H9 (cell line): Measurements from ENCODE around the gene MLLT3. TPM values are rescaled to one million over a fixed set of nuclear protein-coding genes. Genes with fewer than 3 reads are reported as not detected.

ENCODE experiments used
- DNase-seq: peaks from one replicate; pipeline ENCODE4 v3.0.0-alpha.2; 2017
- H2AFZ ChIP-seq: one replicate; pipeline ENCODE4 v1.6.1; 2013; ENCODE audit warnings: mild to moderate bottlenecking, low read length, control low read depth, moderate library complexity
- H2AK5ac ChIP-seq: 2 replicates; pipeline ENCODE4 v1.6.1; 2013; ENCODE audit warnings: low read length, control low read depth, mixed read lengths; ENCODE audit not compliant: insufficient read length
- H2BK120ac ChIP-seq: one replicate; pipeline ENCODE4 v1.6.1; 2013; ENCODE audit warnings: low read depth, mild to moderate bottlenecking, low read length, control low read depth, inconsistent platforms; ENCODE audit not compliant: poor library complexity, severe bottlenecking
- H2BK12ac ChIP-seq: 2 replicates; pipeline ENCODE4 v1.6.1; 2013; ENCODE audit warnings: low read length, control low read depth, mixed read lengths, low read depth; ENCODE audit not compliant: insufficient read length
- H2BK15ac ChIP-seq: 2 replicates; pipeline ENCODE4 v1.6.1; 2013; ENCODE audit warnings: low read depth, low read length, control low read depth
- H2BK20ac ChIP-seq: one replicate; pipeline ENCODE4 v1.6.1; 2013; ENCODE audit warnings: low read depth, mild to moderate bottlenecking, low read length, control low read depth, inconsistent platforms; ENCODE audit not compliant: poor library complexity, severe bottlenecking
- H2BK5ac ChIP-seq: 2 replicates; pipeline ENCODE4 v1.6.1; 2013; ENCODE audit warnings: low read length, control low read depth, mixed read lengths; ENCODE audit not compliant: insufficient read length
- H3K14ac ChIP-seq: 2 replicates; pipeline ENCODE4 v1.6.1; 2013; ENCODE audit warnings: low read length, control low read depth; ENCODE audit not compliant: insufficient read depth
- H3K18ac ChIP-seq: 2 replicates; pipeline ENCODE4 v1.6.1; 2013; ENCODE audit warnings: low read depth, mild to moderate bottlenecking, mixed read lengths, low read length, control low read depth; ENCODE audit not compliant: insufficient read length
- H3K23ac ChIP-seq: 2 replicates; pipeline ENCODE4 v1.6.1; 2013; ENCODE audit warnings: low read length, control low read depth, mixed read lengths, low read depth; ENCODE audit not compliant: insufficient read length
- H3K23me2 ChIP-seq: 2 replicates; pipeline ENCODE4 v1.6.1; 2013; ENCODE audit warnings: low read depth, mild to moderate bottlenecking, mixed read lengths, low read length, control low read depth; ENCODE audit not compliant: insufficient read length, poor library complexity, severe bottlenecking
- H3K27ac ChIP-seq: 2 replicates; pipeline ENCODE4 v1.5.1; 2013; ENCODE audit warnings: low read length, control low read depth, mixed read lengths, low read depth; ENCODE audit not compliant: insufficient read length
- H3K27me3 ChIP-seq: 2 replicates; pipeline ENCODE4 v1.6.1; 2013; ENCODE audit warnings: low read length, control low read depth, inconsistent platforms; ENCODE audit not compliant: insufficient read depth
- H3K4ac ChIP-seq: 2 replicates; pipeline ENCODE4 v1.6.1; 2013; ENCODE audit warnings: low read depth, mild to moderate bottlenecking, control low read depth, inconsistent platforms, low read length, moderate library complexity
- H3K4me1 ChIP-seq: 2 replicates; pipeline ENCODE4 v1.6.1; 2013; ENCODE audit warnings: low read length, control low read depth, inconsistent platforms; ENCODE audit not compliant: insufficient read depth
- H3K4me2 ChIP-seq: 2 replicates; pipeline ENCODE4 v1.6.1; 2013; ENCODE audit warnings: low read length, control low read depth, mixed read lengths; ENCODE audit not compliant: insufficient read length, insufficient read depth
- H3K56ac ChIP-seq: 2 replicates; pipeline ENCODE4 v1.6.1; 2013; ENCODE audit warnings: low read depth, mild to moderate bottlenecking, mixed read lengths, low read length, control low read depth; ENCODE audit not compliant: insufficient read length
- H3K79me1 ChIP-seq: 2 replicates; pipeline ENCODE4 v1.6.1; 2013; ENCODE audit warnings: low read depth, mild to moderate bottlenecking, moderate library complexity, low read length, control low read depth, inconsistent platforms; ENCODE audit not compliant: insufficient read depth, poor library complexity, severe bottlenecking
- H3K79me2 ChIP-seq: 2 replicates; pipeline ENCODE4 v1.6.1; 2013; ENCODE audit warnings: low read length, control low read depth, inconsistent platforms; ENCODE audit not compliant: insufficient read depth
- H3K9ac ChIP-seq: 2 replicates; pipeline ENCODE4 v1.6.1; 2013; ENCODE audit warnings: low read length, control low read depth, mixed read lengths; ENCODE audit not compliant: insufficient read length; ENCODE audit errors: extremely low read depth
- H3K9me3 ChIP-seq: one replicate; pipeline ENCODE4 v1.6.1; 2013; ENCODE audit warnings: low read depth, low read length, inconsistent platforms; ENCODE audit not compliant: control insufficient read depth
- H3T11ph ChIP-seq: one replicate; pipeline ENCODE4 v1.6.1; 2013; ENCODE audit warnings: mild to moderate bottlenecking, low read length, control low read depth, inconsistent platforms
- H4K20me1 ChIP-seq: one replicate; pipeline ENCODE4 v1.6.1; 2013; ENCODE audit not compliant: control insufficient read depth, insufficient read length, insufficient read depth
- H4K5ac ChIP-seq: 2 replicates; pipeline ENCODE4 v1.6.1; 2013; ENCODE audit warnings: low read depth, mild to moderate bottlenecking, mixed read lengths, low read length, control low read depth; ENCODE audit not compliant: insufficient read length
- H4K8ac ChIP-seq: replicated peaks from 2 replicates; pipeline ENCODE4 v1.6.1; 2013; ENCODE audit warnings: low read length, control low read depth, mixed read lengths, low read depth; ENCODE audit not compliant: insufficient read length
- H4K91ac ChIP-seq: 2 replicates; pipeline ENCODE4 v1.6.1; 2013; ENCODE audit warnings: low read depth, mild to moderate bottlenecking, moderate library complexity, mixed read lengths, low read length, control low read depth; ENCODE audit not compliant: insufficient read length
- H3K27ac Mint-ChIP-seq, 3 experiments: 2 replicates in 2 of 3; 3 replicates in 1 of 3; pipeline ENCODE4 v1.8.0; 2020 to 2021; ENCODE audit warnings: mixed read lengths in 3 of 3, mild to moderate bottlenecking in 1 of 3, moderate library complexity in 1 of 3
- H3K27me3 Mint-ChIP-seq: 2 replicates; pipeline ENCODE4 v1.8.0; 2021; ENCODE audit warnings: low read depth, mild to moderate bottlenecking, moderate library complexity, mixed read lengths
- H3K36me3 Mint-ChIP-seq, 3 experiments: 2 replicates in 2 of 3; 3 replicates in 1 of 3; pipeline ENCODE4 v1.8.0; 2020 to 2021; ENCODE audit warnings: low read depth in 3 of 3, mixed read lengths in 3 of 3; ENCODE audit not compliant: insufficient read depth in 1 of 3
- H3K4me1 Mint-ChIP-seq, 2 experiments: 2 replicates each; pipeline ENCODE4 v1.8.0; 2020; ENCODE audit warnings: mixed read lengths in 2 of 2
- H3K4me3 Mint-ChIP-seq, 2 experiments: 2 replicates in 1 of 2; 3 replicates in 1 of 2; pipeline ENCODE4 v1.8.0; 2020 to 2021; ENCODE audit warnings: mild to moderate bottlenecking in 2 of 2, mixed read lengths in 2 of 2, moderate library complexity in 1 of 2
- H3K9me3 Mint-ChIP-seq, 2 experiments: 2 replicates in 1 of 2; 3 replicates in 1 of 2; pipeline ENCODE4 v1.8.0; 2020; ENCODE audit warnings: mild to moderate bottlenecking in 2 of 2, mixed read lengths in 2 of 2, moderate library complexity in 1 of 2
- CTCF ChIP-seq: fragments of 200-600 bp; sonication (generic); conservative IDR thresholded peaks from 3 replicates; pipeline ENCODE4 v1.8.0; 2021; ENCODE audit warnings: antibody characterized with exemption, mild to moderate bottlenecking
- WGBS: extraction: QIAGEN DNeasy Blood & Tissue Kit; methylation state at CpG from one replicate; pipeline ENCODE4 v1.1.7; 2013; ENCODE audit warnings: missing lambda C conversion rate, low lambda C conversion rate, mixed read lengths; ENCODE audit not compliant: insufficient read length; ENCODE audit errors: extremely low coverage; 5-methylcytosine and 5-hydroxymethylcytosine counted together
- total RNA-seq: library from RNA; stranded (reverse); gene quantifications from 2 replicates; pipeline ENCODE4 v1.2.1, GENCODE V29; 2021

The MLLT3 gene
- total RNA-seq, 1 experiment from 2014 or later = 3.9 TPM

DNA sequence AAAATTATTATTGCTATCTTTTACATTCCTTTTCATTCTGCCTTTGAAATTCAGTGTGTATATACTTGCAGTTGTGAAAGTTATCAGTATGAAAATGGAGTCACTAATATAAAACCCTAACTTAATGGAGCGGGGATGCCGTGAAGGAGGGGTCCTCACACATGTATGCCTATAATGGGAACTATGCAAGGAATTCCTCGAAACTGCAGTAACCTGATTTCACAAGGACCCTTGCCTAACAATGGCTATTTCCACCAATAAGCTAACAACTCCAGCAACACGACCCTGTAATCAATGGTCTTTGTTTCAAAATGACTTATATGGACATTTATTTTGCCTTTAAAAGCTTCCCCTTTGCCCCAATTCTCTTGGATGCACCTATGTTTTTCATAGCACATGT lies 12.6 kb upstream of the MLLT3 start:
- Histone ChIP-seq H2AK5ac (no peak overlapping the region), H4K20me1 (no peaks in the 10 kb centered on the region), H2BK15ac (no peak overlapping the region), H3K27me3 (no peaks in the 10 kb centered on the region), H3K18ac (no peak overlapping the region), H3K4me2 (no peak overlapping the region), H3K79me1 (no peaks in the 10 kb centered on the region), H3K23ac (no peak overlapping the region), H3K9ac (no peak overlapping the region), H4K8ac (no peak overlapping the region), H2BK120ac (no peak overlapping the region), H3K23me2 (no peaks in the 10 kb centered on the region), H3K4ac (no peak overlapping the region), H3K4me1 (peaks cover 6% of the 10 kb centered on the region; the same call in 1 of the 2 replicates), H3K14ac (no peak overlapping the region), H4K5ac (no peak overlapping the region), H3K56ac (no peak overlapping the region), H3K27ac (no peak overlapping the region), H2BK12ac (no peak overlapping the region), H3K9me3 (no peaks in the 10 kb centered on the region), H2BK5ac (no peak overlapping the region), H3T11ph (no peak overlapping the region), H3K79me2 (no peaks in the 10 kb centered on the region), H2AFZ (no peak overlapping the region), H4K91ac (no peak overlapping the region), H2BK20ac (no peak overlapping the region)
- H3K36me3 Mint-ChIP-seq = no peaks in the 10 kb centered on the region
- peaks cover 29 to 30% of the 10 kb centered on the region in 2 experiments for H3K4me1 Mint-ChIP-seq
- no peak for DNase-seq
- no peak overlapping the region for H3K4me3 Mint-ChIP-seq
- no peaks in the 10 kb centered on the region for H3K9me3 Mint-ChIP-seq
- H3K27me3 Mint-ChIP-seq = no peaks in the 10 kb centered on the region
- no peak overlapping the region; a peak in 1 of 7 replicates for H3K27ac Mint-ChIP-seq
- WGBS = no CpG with 5 or more reads among the region's 4 CpGs
- TF ChIP-seq CTCF = no peak
